Smooth muscle cell (in vitro differentiated cells): ENCODE results near the gene GABPB1. TPM values are rescaled to one million over a fixed set of nuclear protein-coding genes. Genes with fewer than 3 reads are reported as not detected.

Experiments used
- DNase-seq: peaks from one replicate; lab custom pipeline; 2025; ENCODE audit not compliant: unreplicated experiment; lab: John Stamatoyannopoulos, UW
- H2AFZ ChIP-seq: fragments of 200-600 bp; sonication (generic); 2 replicates; pipeline ENCODE4 v1.6.0; 2016; ENCODE audit warnings: antibody characterized with exemption, low read depth, mild to moderate bottlenecking
- H3F3A ChIP-seq: fragments of 200-600 bp; sonication (generic); 2 replicates; pipeline ENCODE4 v1.6.0; 2017; ENCODE audit warnings: antibody characterized with exemption, low read depth
- H3K27ac ChIP-seq: fragments of 200-600 bp; sonication (generic); 2 replicates; pipeline ENCODE4 v1.5.1; 2016; ENCODE audit warnings: low read depth, mild to moderate bottlenecking
- H3K27me3 ChIP-seq: fragments of 200-600 bp; sonication (generic); 2 replicates; pipeline ENCODE4 v1.6.1; 2016; ENCODE audit warnings: low read depth, mild to moderate bottlenecking
- H3K36me3 ChIP-seq: fragments of 200-600 bp; sonication (generic); 2 replicates; pipeline ENCODE4 v1.5.1; 2016; ENCODE audit warnings: low read depth
- H3K4me1 ChIP-seq: fragments of 200-600 bp; sonication (generic); 2 replicates; pipeline ENCODE4 v1.5.1; 2016; ENCODE audit warnings: low read depth
- H3K4me2 ChIP-seq: fragments of 200-600 bp; sonication (generic); 2 replicates; pipeline ENCODE4 v1.6.0; 2016; ENCODE audit warnings: mild to moderate bottlenecking
- H3K4me3 ChIP-seq: fragments of 200-600 bp; sonication (generic); 2 replicates; pipeline ENCODE4 v1.5.1; 2016; ENCODE audit warnings: mild to moderate bottlenecking
- H3K79me2 ChIP-seq: fragments of 200-600 bp; sonication (generic); 2 replicates; pipeline ENCODE4 v1.6.0; 2016; ENCODE audit warnings: low read depth, mild to moderate bottlenecking
- H3K9ac ChIP-seq: fragments of 200-600 bp; sonication (generic); 2 replicates; pipeline ENCODE4 v1.6.0; 2016; ENCODE audit warnings: low read depth
- H3K9me3 ChIP-seq: fragments of 200-600 bp; sonication (generic); replicated peaks from 2 replicates; pipeline ENCODE4 v1.5.1; 2016; ENCODE audit warnings: low read depth
- H4K20me1 ChIP-seq: fragments of 200-600 bp; sonication (generic); 2 replicates; pipeline ENCODE4 v1.6.0; 2016; ENCODE audit warnings: low read depth
- CTCF ChIP-seq: fragments of 200-600 bp; sonication (generic); IDR thresholded peaks from 2 replicates; pipeline ENCODE4 v1.5.1; 2017; ENCODE audit warnings: borderline replicate concordance, mild to moderate bottlenecking, antibody characterized with exemption; ENCODE audit not compliant: insufficient read depth, poor library complexity, severe bottlenecking
- WGBS: methylation state at CpG from one replicate; pipeline ENCODE4 v1.1.7; 2016; ENCODE audit warnings: low lambda C conversion rate; 5-methylcytosine and 5-hydroxymethylcytosine counted together
- polyA plus RNA-seq: library from polyadenylated mRNA; unstranded; fragments of >200 nt; fragmentation: Nextera tagmentation; extraction: Ambion mirVana; gene quantifications from 2 replicates; pipeline ENCODE4 v1.2.1, GENCODE V29; 2016
- total RNA-seq: library from RNA; depleted of rRNA; stranded (reverse); fragments of >200 nt; gene quantifications from 2 replicates; pipeline ENCODE4 v1.2.3, GENCODE V29; 2014

Gene GABPB1
- total and polyA plus RNA-seq, 2 experiments from 2014 or later, result 24.1 to 49.3 TPM

GRCh38 chr15:50256188-50257041, 98.6 kb downstream of the GABPB1 start:
- H3F3A ChIP-seq, result no peaks in the 10 kb centered on the region
- H3K9me3 ChIP-seq, result no peaks in the 10 kb centered on the region
- no peaks in the 10 kb centered on the region for H4K20me1 ChIP-seq
- H3K4me2 ChIP-seq, result no peak overlapping the region
- no peak overlapping the region for H3K9ac ChIP-seq
- 56% methylated on average over 5 of the region's 5 CpGs for WGBS
- no peak for DNase-seq
- no peak for TF ChIP-seq CTCF
- no peaks in the 10 kb centered on the region for H3K36me3 ChIP-seq
- no peaks in the 10 kb centered on the region for H3K4me1 ChIP-seq
- H2AFZ ChIP-seq, result no peak overlapping the region
- no peaks in the 10 kb centered on the region for H3K79me2 ChIP-seq
- H3K27ac ChIP-seq, result no peak overlapping the region
- H3K4me3 ChIP-seq, result no peak overlapping the region
- peaks cover 12% of the 10 kb centered on the region for H3K27me3 ChIP-seq

GRCh38 chr15:50252556-50252955, 102.4 kb downstream of the GABPB1 start:
- Histone ChIP-seq H3K79me2 (no peaks in the 10 kb centered on the region), H3K4me3 (no peak overlapping the region), H3K27ac (no peak overlapping the region), H3K36me3 (no peaks in the 10 kb centered on the region), H3K27me3 (peaks cover 25% of the 10 kb centered on the region), H3K4me2 (no peak overlapping the region), H3F3A (no peaks in the 10 kb centered on the region), H3K9me3 (no peaks in the 10 kb centered on the region), H2AFZ (no peak overlapping the region), H4K20me1 (no peaks in the 10 kb centered on the region), H3K4me1 (no peaks in the 10 kb centered on the region), H3K9ac (no peak overlapping the region)
- no peak for TF ChIP-seq CTCF
- DNase-seq, result no peak
- WGBS, result 93% methylated on average over 11 of the region's 11 CpGs

GRCh38 chr15:50251638-50252182, 103.3 kb downstream of the GABPB1 start:
- Histone ChIP-seq H3K9me3 (no peaks in the 10 kb centered on the region), H3F3A (no peaks in the 10 kb centered on the region), H3K27ac (no peak overlapping the region), H3K9ac (no peak overlapping the region), H2AFZ (no peak overlapping the region), H3K4me2 (no peak overlapping the region), H3K4me3 (no peak overlapping the region), H3K27me3 (peaks cover 25% of the 10 kb centered on the region), H4K20me1 (no peaks in the 10 kb centered on the region), H3K4me1 (no peaks in the 10 kb centered on the region), H3K79me2 (no peaks in the 10 kb centered on the region), H3K36me3 (no peaks in the 10 kb centered on the region)
- DNase-seq, result no peak
- no peak for TF ChIP-seq CTCF
- WGBS, result 93% methylated on average over 11 of the region's 11 CpGs
